ENCODE data around the gene MTTP. TPM values are rescaled to one million over a fixed set of nuclear protein-coding genes. Genes with fewer than 3 reads are reported as not detected.

MTTP gene
- total and polyA plus RNA-seq, 8 donors, result 0.05 to 39.1 (median 0.51) TPM; not detected in 4

DNA sequence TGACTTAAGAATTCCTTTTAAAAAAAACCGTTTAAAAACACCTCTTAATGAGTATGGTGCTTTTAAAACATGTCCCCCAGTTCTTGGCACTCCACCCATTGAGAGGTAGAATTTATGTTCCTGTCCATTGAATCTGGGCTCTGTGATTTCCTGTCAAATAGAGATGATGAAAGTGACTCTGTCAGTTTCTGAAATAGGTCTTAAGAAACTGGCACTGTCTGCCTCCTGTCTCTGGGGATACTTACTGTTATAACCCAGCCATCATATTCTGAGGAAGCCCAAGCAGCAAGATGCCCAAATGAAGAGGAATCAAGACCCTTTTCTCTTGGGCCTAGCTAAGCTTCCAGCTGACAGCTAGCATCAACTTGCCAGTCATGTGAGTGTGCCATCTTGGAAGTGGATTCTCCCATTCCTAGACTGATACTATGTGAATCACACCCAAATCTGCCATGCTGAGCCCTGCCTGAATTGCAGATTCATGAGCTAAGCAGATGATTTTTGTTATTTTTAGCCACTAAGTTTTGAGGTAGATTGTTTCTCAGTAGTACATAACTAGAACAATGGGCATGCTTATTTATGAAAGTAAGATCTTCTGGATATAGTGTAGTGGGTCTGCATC lies 60.2 kb downstream of the MTTP start:
- Histone ChIP-seq H3K9me3 (no peaks in the 10 kb centered on the region), H3K27me3 (no peaks in the 10 kb centered on the region), H3K4me3 (no peak overlapping the region), H3K4me1 (no peaks in the 10 kb centered on the region), H3K36me3 (no peaks in the 10 kb centered on the region), H3K27ac (no peak overlapping the region)
- TF ChIP-seq POLR2A (IDR thresholded peaks at IDR 0.05) (no peak), EP300 (IDR thresholded peaks at IDR 0.05) (no peak), POLR2AphosphoS5 (IDR thresholded peaks at IDR 0.05) (no peak)
- TF ChIP-seq, protein P1, sequence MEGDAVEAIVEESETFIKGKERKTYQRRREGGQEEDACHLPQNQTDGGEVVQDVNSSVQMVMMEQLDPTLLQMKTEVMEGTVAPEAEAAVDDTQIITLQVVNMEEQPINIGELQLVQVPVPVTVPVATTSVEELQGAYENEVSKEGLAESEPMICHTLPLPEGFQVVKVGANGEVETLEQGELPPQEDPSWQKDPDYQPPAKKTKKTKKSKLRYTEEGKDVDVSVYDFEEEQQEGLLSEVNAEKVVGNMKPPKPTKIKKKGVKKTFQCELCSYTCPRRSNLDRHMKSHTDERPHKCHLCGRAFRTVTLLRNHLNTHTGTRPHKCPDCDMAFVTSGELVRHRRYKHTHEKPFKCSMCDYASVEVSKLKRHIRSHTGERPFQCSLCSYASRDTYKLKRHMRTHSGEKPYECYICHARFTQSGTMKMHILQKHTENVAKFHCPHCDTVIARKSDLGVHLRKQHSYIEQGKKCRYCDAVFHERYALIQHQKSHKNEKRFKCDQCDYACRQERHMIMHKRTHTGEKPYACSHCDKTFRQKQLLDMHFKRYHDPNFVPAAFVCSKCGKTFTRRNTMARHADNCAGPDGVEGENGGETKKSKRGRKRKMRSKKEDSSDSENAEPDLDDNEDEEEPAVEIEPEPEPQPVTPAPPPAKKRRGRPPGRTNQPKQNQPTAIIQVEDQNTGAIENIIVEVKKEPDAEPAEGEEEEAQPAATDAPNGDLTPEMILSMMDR (IDR thresholded peaks at IDR 0.05), result no peak
- intact Hi-C loops (cut with DNase I; ENCODE audit: low total_unique reads), result no loop called here
- DNase-seq, result no peak
- WGBS, 5 donors, result 50 to 85% (median 66%) methylated on average over 1 of the region's 1 CpG

DNA sequence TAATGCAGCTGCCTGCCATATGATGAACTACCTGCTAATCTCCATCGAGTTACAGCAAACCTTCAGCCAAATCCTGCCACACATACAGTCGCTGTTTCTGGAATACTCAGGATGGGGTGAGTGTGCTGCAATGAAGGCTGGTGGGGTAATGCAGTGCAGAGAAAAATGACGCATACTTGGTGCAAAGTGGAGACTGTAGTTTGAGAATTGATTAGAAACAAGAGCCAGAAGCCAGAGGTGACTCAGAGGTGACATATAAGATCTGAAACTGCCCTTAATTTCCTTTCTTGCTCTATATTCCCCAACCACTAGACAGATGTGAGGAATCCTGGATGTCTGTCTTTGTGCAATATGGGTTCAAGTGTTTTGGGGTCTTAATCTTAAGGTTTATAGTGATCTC lies 61.0 kb downstream of the MTTP start:
- Histone ChIP-seq H3K4me1 (no peaks in the 10 kb centered on the region), H3K27me3 (no peaks in the 10 kb centered on the region), H3K27ac (no peak overlapping the region), H3K9me3 (no peaks in the 10 kb centered on the region), H3K36me3 (no peaks in the 10 kb centered on the region), H3K4me3 (no peak overlapping the region)
- intact Hi-C loops (cut with DNase I; ENCODE audit: low total_unique reads), result no loop called here
- WGBS, 5 donors, result 76 to 90% (median 85%) methylated on average over 3 of the region's 3 CpGs
- TF ChIP-seq POLR2A (IDR thresholded peaks at IDR 0.05), result no peak
- no peak for TF ChIP-seq POLR2AphosphoS5 (IDR thresholded peaks at IDR 0.05)
- no peak for TF ChIP-seq EP300 (IDR thresholded peaks at IDR 0.05)
- TF ChIP-seq, protein P1 (IDR thresholded peaks at IDR 0.05), result no peak
- no peak for DNase-seq

DNA sequence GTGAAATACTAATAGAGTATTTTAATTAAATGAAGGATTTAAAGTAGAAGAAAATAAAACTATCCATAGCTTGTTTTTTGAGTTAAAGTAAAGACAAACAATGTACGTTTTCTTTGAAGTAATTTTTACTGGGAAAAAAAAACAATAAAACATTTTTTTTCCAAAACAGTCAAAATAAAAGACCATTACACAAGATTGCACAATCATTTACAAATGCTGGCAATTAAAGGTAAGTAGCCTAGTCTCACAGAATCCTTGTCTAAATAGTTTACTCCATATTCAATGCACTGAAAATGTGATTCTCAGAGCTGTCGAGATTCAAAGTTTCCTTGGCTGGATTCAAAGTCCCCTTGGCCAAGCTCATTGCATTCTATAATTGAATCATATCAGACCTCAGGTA lies 61.8 kb downstream of the MTTP start:
- H3K27me3 ChIP-seq, result no peaks in the 10 kb centered on the region
- no peak overlapping the region for H3K4me3 ChIP-seq
- TF ChIP-seq POLR2A (IDR thresholded peaks at IDR 0.05) (no peak), EP300 (IDR thresholded peaks at IDR 0.05) (no peak), POLR2AphosphoS5 (IDR thresholded peaks at IDR 0.05) (no peak)
- TF ChIP-seq, protein P1 (IDR thresholded peaks at IDR 0.05), result no peak
- H3K27ac ChIP-seq, result no peak overlapping the region
- no peak for DNase-seq
- no peaks in the 10 kb centered on the region for H3K36me3 ChIP-seq
- WGBS, 5 donors, result 67 to 79% (median 75%) methylated on average over 2 of the region's 2 CpGs
- no peaks in the 10 kb centered on the region for H3K9me3 ChIP-seq
- no peaks in the 10 kb centered on the region for H3K4me1 ChIP-seq
- intact Hi-C loops (cut with DNase I; ENCODE audit: low total_unique reads), result no loop called here

DNA sequence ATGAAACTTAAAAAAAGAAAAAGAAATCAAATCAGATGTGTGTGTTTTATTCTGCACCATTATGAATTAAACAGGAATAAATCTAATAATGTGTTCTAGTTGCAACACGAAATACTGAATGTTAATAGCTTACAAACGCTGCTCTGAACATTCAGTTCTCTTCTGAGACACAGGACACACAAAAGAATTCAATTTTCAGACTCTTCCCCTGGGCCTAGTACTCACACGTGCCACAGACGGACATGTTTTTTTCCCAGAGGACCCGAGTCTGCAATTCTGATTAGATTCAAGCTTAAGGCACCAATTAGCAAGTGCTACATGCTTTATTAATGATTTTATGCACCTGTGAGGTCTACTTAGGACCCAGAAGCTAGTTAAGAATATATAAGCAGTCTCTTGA lies 62.5 kb downstream of the MTTP start:
- Histone ChIP-seq H3K9me3 (no peaks in the 10 kb centered on the region), H3K27ac (no peak overlapping the region), H3K36me3 (no peaks in the 10 kb centered on the region), H3K27me3 (no peaks in the 10 kb centered on the region), H3K4me3 (no peak overlapping the region), H3K4me1 (no peaks in the 10 kb centered on the region)
- TF ChIP-seq POLR2AphosphoS5 (IDR thresholded peaks at IDR 0.05), result no peak
- TF ChIP-seq EP300 (IDR thresholded peaks at IDR 0.05), result no peak
- no peak for TF ChIP-seq POLR2A (IDR thresholded peaks at IDR 0.05)
- TF ChIP-seq, protein P1 (IDR thresholded peaks at IDR 0.05), result no peak
- WGBS, 5 donors, result 60 to 77% (median 71%) methylated on average over 5 of the region's 5 CpGs
- DNase-seq, result no peak
- intact Hi-C loops (cut with DNase I; ENCODE audit: low total_unique reads), result no loop called here

All from stomach (tissue), 9 donors.